IPS-20b (cell line): ENCODE results near the gene MCOLN1.

Experiments
- H3K27ac ChIP-seq: one replicate; pipeline ENCODE4 v1.5.1; 2013; ENCODE audit warnings: low read length
- H3K27me3 ChIP-seq: 2 replicates; pipeline ENCODE4 v1.6.1; 2013; ENCODE audit warnings: mild to moderate bottlenecking, low read length, inconsistent platforms; ENCODE audit not compliant: insufficient read depth
- H3K36me3 ChIP-seq: 2 replicates; pipeline ENCODE4 v1.6.1; 2013; ENCODE audit warnings: low read depth, mild to moderate bottlenecking, inconsistent platforms, low read length, moderate library complexity; ENCODE audit not compliant: insufficient read depth
- H3K4me1 ChIP-seq: 2 replicates; pipeline ENCODE4 v1.6.1; 2013; ENCODE audit warnings: mild to moderate bottlenecking, control low read depth, inconsistent platforms, low read length, moderate library complexity; ENCODE audit not compliant: insufficient read depth
- H3K4me3 ChIP-seq: 2 replicates; pipeline ENCODE4 v1.5.1; 2013; ENCODE audit warnings: mild to moderate bottlenecking, low read length, inconsistent platforms
- H3K9ac ChIP-seq: 2 replicates; pipeline ENCODE4 v1.6.1; 2013; ENCODE audit warnings: low read depth, mild to moderate bottlenecking, inconsistent platforms, low read length, moderate library complexity
- H3K9me3 ChIP-seq: 2 replicates; pipeline ENCODE4 v1.6.1; 2013; ENCODE audit warnings: mild to moderate bottlenecking, low read depth, low read length, inconsistent platforms; ENCODE audit not compliant: insufficient read depth

The MCOLN1 gene

DNA sequence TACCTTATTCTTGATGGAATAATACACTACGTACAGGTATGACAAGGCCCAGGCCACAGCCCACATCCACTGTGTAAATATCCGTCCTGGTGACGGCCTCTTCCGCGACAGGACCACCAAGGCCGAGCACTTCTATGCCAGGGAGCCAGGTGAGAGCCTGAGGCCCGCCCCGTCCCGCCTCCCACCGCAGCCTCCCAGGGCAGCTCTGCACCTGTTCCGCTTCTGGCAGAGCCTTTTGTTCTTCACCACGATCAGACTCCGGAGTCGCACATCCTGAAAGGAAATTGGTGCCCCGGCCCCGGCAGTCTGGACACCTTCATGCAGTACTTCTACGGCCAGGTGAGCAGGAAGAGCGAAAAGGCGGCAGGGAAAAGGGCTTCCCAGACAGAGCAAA is 17.1 kb upstream of the MCOLN1 start:
- H3K9ac ChIP-seq = no peak overlapping the region
- H3K4me1 ChIP-seq = peaks cover 4% of the 10 kb centered on the region; the same call in 1 of the 2 replicates
- no peak overlapping the region for H3K27ac ChIP-seq
- peaks cover 31% of the 10 kb centered on the region for H3K27me3 ChIP-seq
- H3K36me3 ChIP-seq = no peaks in the 10 kb centered on the region
- H3K9me3 ChIP-seq = no peaks in the 10 kb centered on the region
- H3K4me3 ChIP-seq = peak overlapping the region; percentile 65; the same call in 1 of the 2 replicates

DNA sequence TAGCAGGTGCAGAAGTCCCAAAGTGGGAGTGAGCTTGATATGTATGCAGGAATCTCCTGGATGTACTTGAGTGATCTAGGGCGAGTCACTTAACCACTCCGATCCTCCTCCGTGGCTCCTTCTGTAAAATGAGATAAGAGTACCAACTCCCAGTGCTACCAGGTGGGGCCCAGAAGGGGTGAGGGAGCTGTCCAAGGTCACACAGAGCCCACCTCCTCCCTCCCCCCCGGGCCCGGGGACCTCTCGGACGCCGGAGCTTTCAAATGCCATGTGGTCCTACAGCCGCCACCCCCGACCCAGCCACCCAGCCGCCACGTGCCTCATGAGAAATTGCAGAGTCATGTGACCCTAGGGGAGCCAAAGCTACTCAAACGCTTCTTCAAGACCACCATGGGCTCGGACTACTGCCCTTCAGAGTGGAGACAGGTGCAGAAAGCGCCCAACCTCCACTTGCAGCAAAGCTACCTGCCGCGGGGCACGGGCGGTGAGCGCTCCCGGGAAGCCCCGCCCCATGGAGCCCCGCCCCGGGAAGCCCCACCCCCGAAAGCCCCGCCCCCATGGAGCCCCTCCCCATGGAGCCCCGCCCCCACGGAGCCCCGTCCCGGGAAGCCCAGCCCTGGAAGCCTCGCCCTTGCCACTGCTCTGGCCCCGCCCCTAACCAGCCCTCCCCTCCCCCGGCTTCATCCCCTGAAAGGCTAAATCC is 16.6 kb upstream of the MCOLN1 start:
- Histone ChIP-seq H3K9ac (no peak overlapping the region), H3K4me3 (peak overlapping the region; percentile 65), H3K27me3 (peaks cover 26% of the 10 kb centered on the region), H3K36me3 (no peaks in the 10 kb centered on the region), H3K9me3 (no peaks in the 10 kb centered on the region), H3K27ac (no peak overlapping the region), H3K4me1 (peaks cover 4% of the 10 kb centered on the region; the same call in 1 of the 2 replicates)

- H3K4me3 ChIP-seq = peak overlapping the region; percentile 49; the same call in 1 of the 2 replicates
- no peaks in the 10 kb centered on the region for H3K36me3 ChIP-seq
- H3K9me3 ChIP-seq = no peaks in the 10 kb centered on the region
- peaks cover 4% of the 10 kb centered on the region; the same call in 1 of the 2 replicates for H3K4me1 ChIP-seq
- no peak overlapping the region for H3K9ac ChIP-seq
- H3K27me3 ChIP-seq = peaks cover 18% of the 10 kb centered on the region
- no peak overlapping the region for H3K27ac ChIP-seq
Observed at GRCh38 chr19:7506385-7507328, 15.8 kb upstream of the MCOLN1 start.

DNA sequence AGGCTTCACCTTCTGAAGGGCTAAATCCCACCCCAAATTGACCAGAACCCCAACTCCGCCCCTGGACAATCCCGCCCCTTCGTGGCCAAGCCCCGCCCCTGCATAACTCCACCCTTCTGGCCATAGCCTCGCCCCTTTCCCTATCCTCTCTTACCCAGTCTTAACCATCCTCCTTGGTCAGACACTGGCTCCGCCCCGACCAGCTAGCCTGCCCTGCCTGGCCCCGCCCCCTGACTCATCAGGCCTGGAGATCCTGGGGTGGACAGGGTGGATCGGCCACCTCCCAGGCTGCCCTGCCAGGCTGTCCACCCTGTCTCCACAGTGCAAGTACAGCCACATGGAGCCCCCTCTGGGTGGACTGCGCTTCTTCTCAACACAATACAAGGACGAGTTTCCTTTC is 14.5 kb upstream of the MCOLN1 start:
- H3K27ac ChIP-seq = no peak overlapping the region
- no peaks in the 10 kb centered on the region for H3K36me3 ChIP-seq
- H3K4me3 ChIP-seq = no peak overlapping the region
- H3K27me3 ChIP-seq = peaks cover 7% of the 10 kb centered on the region; the same call in 1 of the 2 replicates
- H3K9me3 ChIP-seq = no peaks in the 10 kb centered on the region
- H3K4me1 ChIP-seq = peaks cover 4% of the 10 kb centered on the region; the same call in 1 of the 2 replicates
- no peak overlapping the region for H3K9ac ChIP-seq

DNA sequence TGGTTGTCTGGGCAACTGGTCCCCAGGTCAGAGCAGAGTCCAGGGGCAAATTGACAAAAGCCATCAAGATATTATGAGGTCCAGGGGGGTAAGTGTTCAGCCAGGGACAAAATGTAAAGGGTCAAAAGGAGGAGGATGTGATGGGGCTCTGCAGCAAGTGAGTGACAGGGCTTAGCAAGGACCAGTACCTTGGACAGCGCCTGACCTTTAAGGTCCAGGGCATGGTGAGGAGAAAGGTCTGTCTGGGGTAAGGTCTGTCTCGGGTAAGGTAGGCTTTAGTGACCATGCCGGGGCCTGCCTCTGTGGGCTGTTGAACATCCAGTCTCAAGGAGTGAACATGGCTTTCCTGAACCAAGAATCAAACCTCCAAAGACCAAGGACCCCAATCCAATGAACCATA is 12.8 kb upstream of the MCOLN1 start:
- no peak overlapping the region for H3K4me3 ChIP-seq
- H3K36me3 ChIP-seq = no peaks in the 10 kb centered on the region
- no peak overlapping the region for H3K9ac ChIP-seq
- H3K4me1 ChIP-seq = peaks cover 4% of the 10 kb centered on the region; the same call in 1 of the 2 replicates
- H3K9me3 ChIP-seq = no peaks in the 10 kb centered on the region
- H3K27ac ChIP-seq = no peak overlapping the region
- peaks cover 6% of the 10 kb centered on the region; the same call in 1 of the 2 replicates for H3K27me3 ChIP-seq

- Histone ChIP-seq H3K9ac (no peak overlapping the region), H3K4me3 (no peak overlapping the region), H3K27me3 (no peaks in the 10 kb centered on the region), H3K27ac (no peak overlapping the region), H3K9me3 (no peaks in the 10 kb centered on the region), H3K36me3 (no peaks in the 10 kb centered on the region), H3K4me1 (peaks cover 5% of the 10 kb centered on the region; the same call in 1 of the 2 replicates)
Observed at GRCh38 chr19:7512400-7512851, 10.0 kb upstream of the MCOLN1 start.

GRCh38 chr19:7513809-7514642 is 8.4 kb upstream of the MCOLN1 start:
- no peak overlapping the region for H3K27ac ChIP-seq
- no peaks in the 10 kb centered on the region for H3K27me3 ChIP-seq

GRCh38 chr19:7515110-7515644 is 7.2 kb upstream of the MCOLN1 start:
- Histone ChIP-seq H3K4me3 (peak overlapping the region; percentile 47), H3K27me3 (no peaks in the 10 kb centered on the region), H3K36me3 (peaks cover 4% of the 10 kb centered on the region; the same call in 1 of the 2 replicates), H3K27ac (peak overlapping the region; percentile 52), H3K4me1 (peaks cover 5% of the 10 kb centered on the region; the same call in 1 of the 2 replicates), H3K9ac (peak overlapping the region; percentile 78; the same call in 1 of the 2 replicates), H3K9me3 (no peaks in the 10 kb centered on the region)

More at GRCh38 chr19:7513809-7514642, 8.4 kb upstream of the MCOLN1 start:
- Histone ChIP-seq H3K9me3 (no peaks in the 10 kb centered on the region), H3K4me1 (peaks cover 5% of the 10 kb centered on the region; the same call in 1 of the 2 replicates), H3K36me3 (peaks cover under 1% of the 10 kb centered on the region; the same call in 1 of the 2 replicates), H3K9ac (no peak overlapping the region), H3K4me3 (no peak overlapping the region)

DNA sequence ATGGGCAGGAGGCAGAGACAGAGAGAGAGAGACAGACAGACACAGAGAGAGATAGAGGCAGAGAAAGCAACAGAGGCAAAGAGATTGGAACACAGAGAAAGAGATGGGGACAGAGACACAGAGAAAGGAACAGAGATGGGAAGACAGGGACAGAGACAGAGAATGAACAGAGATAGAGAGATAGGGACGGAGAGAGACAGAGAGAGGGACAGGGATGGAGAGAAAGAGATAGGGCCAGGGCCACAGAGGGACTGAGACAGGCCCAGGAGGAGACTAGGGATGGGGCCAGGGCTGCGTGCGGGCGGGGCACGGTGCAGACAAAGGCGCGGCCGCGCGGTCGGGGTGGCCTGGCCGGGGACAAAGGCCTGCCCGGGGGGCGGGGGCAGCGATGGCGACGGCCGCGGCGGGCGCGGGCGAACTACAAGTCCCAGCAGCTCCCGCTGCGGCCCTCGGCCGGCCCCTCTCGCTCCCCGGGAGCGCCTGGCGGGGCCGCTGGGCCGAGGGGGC is 6.7 kb upstream of the MCOLN1 start, which contains the start of gene ZNF358:
TSS of gene ZNF358 (plus strand) at position 459 of the 507 bp plus-strand sequence. CDS start 3,140 bp downstream, outside the sequence.
- Histone ChIP-seq H3K9me3 (no peaks in the 10 kb centered on the region), H3K9ac (peak within 1 kb of the TSS; percentile 94), H3K4me3 (peak within 1 kb of the TSS; percentile 81), H3K4me1 (peaks cover 5% of the 10 kb centered on the region; the same call in 1 of the 2 replicates), H3K27me3 (no peaks in the 10 kb centered on the region), H3K27ac (peak within 1 kb of the TSS; percentile 72), H3K36me3 (peaks cover 4% of the 10 kb centered on the region; the same call in 1 of the 2 replicates)

DNA sequence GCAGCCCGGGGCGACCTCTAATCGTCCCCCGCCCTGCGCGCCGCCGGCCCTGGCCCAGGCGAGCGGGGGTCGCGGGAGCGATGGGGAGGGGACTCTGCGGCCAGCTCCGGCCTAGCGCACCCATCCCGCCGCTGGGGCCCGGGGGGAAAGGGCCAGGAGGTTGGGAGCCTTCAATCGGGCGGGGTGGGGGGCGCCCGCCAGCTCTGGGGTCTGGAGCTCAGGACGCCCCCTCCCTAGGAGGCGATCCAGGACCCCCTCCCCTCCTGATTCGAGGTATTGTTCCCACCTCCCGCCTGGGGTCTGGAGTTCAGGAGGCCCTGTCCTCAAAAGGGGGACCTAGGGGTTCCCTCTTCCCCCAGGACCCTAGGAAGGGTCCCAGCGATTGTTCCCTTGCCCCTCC is 6.1 kb upstream of the MCOLN1 start:
- Histone ChIP-seq H3K4me1 (peaks cover 5% of the 10 kb centered on the region; the same call in 1 of the 2 replicates), H3K36me3 (peaks cover 4% of the 10 kb centered on the region; the same call in 1 of the 2 replicates), H3K9ac (peak overlapping the region; percentile 94), H3K4me3 (peak overlapping the region; percentile 81), H3K9me3 (no peaks in the 10 kb centered on the region), H3K27me3 (no peaks in the 10 kb centered on the region), H3K27ac (peak overlapping the region; percentile 72)
